ENCODE results near the gene JAM3.

DNA sequence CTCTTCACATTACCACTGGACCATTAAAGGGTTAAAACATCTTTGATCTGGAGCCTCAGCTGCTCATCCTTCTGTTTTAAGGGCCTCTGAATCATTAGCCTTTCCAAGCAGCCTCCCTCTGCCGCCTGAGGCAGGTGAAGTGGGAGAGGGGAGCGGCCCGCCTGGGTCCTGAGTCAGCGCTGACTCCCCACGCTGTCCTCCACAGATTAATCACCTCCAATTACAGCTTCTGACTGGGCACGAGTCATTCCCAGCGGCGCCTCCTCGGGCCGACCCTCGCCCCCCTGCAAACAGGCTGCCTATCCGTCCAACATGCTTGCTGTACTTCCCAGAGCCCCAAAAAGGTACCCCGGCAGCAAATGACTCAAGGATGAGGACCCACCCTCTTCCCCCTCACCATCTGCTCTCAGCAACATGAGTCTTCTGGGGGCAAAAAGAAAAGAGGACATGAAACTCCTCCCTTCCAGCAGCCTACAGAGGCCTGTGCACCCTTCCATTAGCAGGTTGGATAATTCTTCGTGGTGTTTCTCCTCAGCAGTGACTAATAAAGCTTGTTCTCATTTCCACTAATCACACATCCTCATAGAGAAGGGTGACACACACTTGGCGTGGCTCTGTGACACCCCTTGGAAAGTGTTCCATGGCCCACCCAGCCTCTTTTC, 44.3 kb upstream of the JAM3 start:
- TF ChIP-seq POLR2A (IDR thresholded peaks at IDR 0.05): no peak
- TF ChIP-seq POLR2AphosphoS5 (IDR thresholded peaks at IDR 0.05): no peak
- TF ChIP-seq, protein P1, sequence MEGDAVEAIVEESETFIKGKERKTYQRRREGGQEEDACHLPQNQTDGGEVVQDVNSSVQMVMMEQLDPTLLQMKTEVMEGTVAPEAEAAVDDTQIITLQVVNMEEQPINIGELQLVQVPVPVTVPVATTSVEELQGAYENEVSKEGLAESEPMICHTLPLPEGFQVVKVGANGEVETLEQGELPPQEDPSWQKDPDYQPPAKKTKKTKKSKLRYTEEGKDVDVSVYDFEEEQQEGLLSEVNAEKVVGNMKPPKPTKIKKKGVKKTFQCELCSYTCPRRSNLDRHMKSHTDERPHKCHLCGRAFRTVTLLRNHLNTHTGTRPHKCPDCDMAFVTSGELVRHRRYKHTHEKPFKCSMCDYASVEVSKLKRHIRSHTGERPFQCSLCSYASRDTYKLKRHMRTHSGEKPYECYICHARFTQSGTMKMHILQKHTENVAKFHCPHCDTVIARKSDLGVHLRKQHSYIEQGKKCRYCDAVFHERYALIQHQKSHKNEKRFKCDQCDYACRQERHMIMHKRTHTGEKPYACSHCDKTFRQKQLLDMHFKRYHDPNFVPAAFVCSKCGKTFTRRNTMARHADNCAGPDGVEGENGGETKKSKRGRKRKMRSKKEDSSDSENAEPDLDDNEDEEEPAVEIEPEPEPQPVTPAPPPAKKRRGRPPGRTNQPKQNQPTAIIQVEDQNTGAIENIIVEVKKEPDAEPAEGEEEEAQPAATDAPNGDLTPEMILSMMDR (IDR thresholded peaks at IDR 0.05): no peak
